Psoas muscle (tissue), 8 donors: ENCODE results near the gene SETD4. TPM values are rescaled to one million over a fixed set of nuclear protein-coding genes. Genes with fewer than 3 reads are reported as not detected.

Source experiments
- ATAC-seq, 4 donors: fragments of 200-7000 bp; cut with Tn5 transposase; one replicate each; pipeline ENCODE4 v1.9.1; 2020; ENCODE audit warnings: moderate library complexity in 3 of 4, mild to moderate bottlenecking in 2 of 4
- DNase-seq, 2 donors: peaks; one replicate each; pipeline ENCODE4 v3.0.0-alpha.2; 2020
- H3K27ac ChIP-seq: fragments of 200-600 bp; one replicate; pipeline ENCODE4 v1.8.0; 2022
- H3K27me3 ChIP-seq, 3 donors: fragments of 200-600 bp in 1 of 3; one replicate each; pipeline versions ENCODE4 v1.6.1 to v1.8.0; 2013 to 2022; ENCODE audit warnings: low read length in 2 of 3, mild to moderate bottlenecking in 2 of 3, moderate library complexity in 1 of 3; ENCODE audit not compliant: insufficient read depth in 3 of 3
- H3K36me3 ChIP-seq, 2 donors: fragments of 200-600 bp in 1 of 2; one replicate each; pipeline versions ENCODE4 v1.6.1 to v1.8.0; 2013 to 2022; ENCODE audit warnings: low read depth in 1 of 2, mild to moderate bottlenecking in 1 of 2, moderate library complexity in 1 of 2; ENCODE audit not compliant: insufficient read depth in 1 of 2
- H3K4me1 ChIP-seq: fragments of 200-600 bp; one replicate; pipeline ENCODE4 v1.8.0; 2022
- H3K4me3 ChIP-seq: fragments of 200-600 bp; one replicate; pipeline ENCODE4 v1.8.0; 2022; ENCODE audit warnings: mild to moderate bottlenecking
- H3K9me3 ChIP-seq: fragments of 200-600 bp; one replicate; pipeline ENCODE4 v1.8.0; 2022
- CTCF ChIP-seq: fragments of 200-600 bp; IDR thresholded peaks from one replicate; pipeline ENCODE4 v1.8.0; 2022; ENCODE audit warnings: antibody characterized with exemption
- WGBS, 3 donors: extraction: QIAGEN DNeasy Blood & Tissue Kit; methylation state at CpG; one replicate each; pipeline versions ENCODE4 v1.1.6 to v1.1.7; 2013; 5-methylcytosine and 5-hydroxymethylcytosine counted together
- intact Hi-C, 2 donors: fragments of 100-400 bp; cut with DNase I; formaldehyde crosslinking; loops; one replicate each; pipeline versions ENCODE4 v1.11.0 to v1.14.2; 2022
- polyA plus RNA-seq, 3 donors: library from polyadenylated mRNA; stranded (reverse); fragments of 200-250 nt; gene quantifications; one replicate each; pipeline ENCODE4 v1.2.3, GENCODE V29; 2013
- total RNA-seq, 4 donors: library from RNA; stranded (reverse); fragmentation: NEBNext Ultra II Directional in 2 of 4; extraction: Animal tissue kit (Norgen Biotek cat#: 25700) in 2 of 4; gene quantifications; one replicate each; pipeline versions ENCODE4 v1.2.1 to v1.2.4, GENCODE V29; 2021 to 2023
- donor health status: healthy with polysubstance abuse.
- donor health status: DM: no; HTN: no; CAD: no; lungs with moderate emphysema.
- donor health status: Bipolar disorder and iron deficiency.
- donor health status: healthy.
- donor health status: DM: yes; HTN: yes; CAD: no.
- donor health status: DM: no; HTN: no; CAD: no.
- donor health status: DM: no; HTN: no; CAD: no.
- donor health status: DM: yes; HTN: yes; CAD: no.

Gene SETD4
- total and polyA plus RNA-seq, 7 donors = 6.5 to 17.9 (median 11.6) TPM

DNA sequence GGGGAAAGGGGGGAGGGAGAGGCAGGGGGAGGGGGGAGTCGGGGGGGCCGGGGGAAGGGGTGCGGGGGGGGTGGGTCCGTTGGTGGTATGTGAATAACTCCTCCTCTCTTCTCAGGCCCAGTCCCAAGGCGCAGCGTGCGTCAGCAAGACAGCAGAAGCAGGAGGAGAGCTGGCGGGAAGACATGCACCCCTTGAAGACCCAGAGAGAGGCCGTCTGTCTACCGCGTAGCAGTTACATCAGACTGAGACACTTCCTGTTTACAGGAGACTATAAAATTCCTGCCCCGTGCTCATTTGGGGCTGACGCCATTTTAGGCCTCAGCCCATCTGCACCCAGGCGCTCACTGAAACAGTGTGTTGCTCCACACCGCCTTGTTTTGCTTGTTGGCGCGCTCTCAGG, 55.3 kb downstream of the SETD4 start:
- TF ChIP-seq CTCF = no peak
- intact Hi-C loops = no loop called here

GRCh38 chr21:36004441-36004840, 55.9 kb downstream of the SETD4 start:
- H3K36me3 ChIP-seq = no peaks in the 10 kb centered on the region
- no peak for TF ChIP-seq CTCF
- intact Hi-C loops = no loop called here
- WGBS, 3 donors = 66 to 73% (median 66%) methylated on average over 6 to 8 of the region's 13 CpGs
- no peaks in the 10 kb centered on the region for H3K4me1 ChIP-seq
- DNase-seq (no peak), ATAC-seq (no peak)
- no peaks in the 10 kb centered on the region for H3K9me3 ChIP-seq
- H3K4me3 ChIP-seq = no peak overlapping the region
- H3K27ac ChIP-seq = no peak overlapping the region
- peaks cover 0 to 3% (median 0%) of the 10 kb centered on the region in 3 donors for H3K27me3 ChIP-seq

More for the DNA sequence above, 55.3 kb downstream of the SETD4 start:
- H3K4me1 ChIP-seq = no peaks in the 10 kb centered on the region
- H3K36me3 ChIP-seq = no peaks in the 10 kb centered on the region
- H3K27ac ChIP-seq = no peak overlapping the region
- no peaks in the 10 kb centered on the region for H3K27me3 ChIP-seq
- H3K4me3 ChIP-seq = no peak overlapping the region
- 80 to 86% (median 84%) methylated on average over 13 to 15 of the region's 17 CpGs for WGBS, 3 donors
- no peak for DNase-seq
- ATAC-seq = no peak
- no peaks in the 10 kb centered on the region for H3K9me3 ChIP-seq

DNA sequence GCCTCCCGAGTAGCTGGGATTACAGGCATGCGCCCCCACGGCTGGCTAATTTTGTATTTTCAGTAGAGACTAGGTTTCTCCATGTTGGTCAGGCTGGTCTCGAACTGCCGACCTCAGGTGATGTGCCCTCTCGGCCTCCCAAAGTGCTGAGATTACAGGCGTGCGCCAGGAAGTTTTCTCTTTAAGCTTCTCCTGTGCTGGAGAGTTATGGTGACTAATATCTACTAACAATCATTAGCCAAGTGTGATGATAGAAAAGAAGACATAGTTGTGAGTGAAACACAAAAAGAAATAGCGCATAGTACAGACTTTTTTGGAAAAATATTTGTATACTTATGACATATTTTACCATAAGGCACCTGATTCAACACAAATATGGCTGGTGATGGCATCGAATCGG, 56.5 kb downstream of the SETD4 start:
- Histone ChIP-seq H3K9me3 (no peaks in the 10 kb centered on the region), H3K36me3 (no peaks in the 10 kb centered on the region), H3K27ac (no peak overlapping the region), H3K27me3 (peaks cover 0 to 3% (median 0%) of the 10 kb centered on the region in 3 donors), H3K4me3 (no peak overlapping the region), H3K4me1 (no peaks in the 10 kb centered on the region)
- 95 to 96% (median 95%) methylated on average over 11 of the region's 11 CpGs for WGBS, 3 donors
- intact Hi-C loops = no loop called here
- no peak for TF ChIP-seq CTCF
- DNase-seq (no peak), ATAC-seq (no peak)

DNA sequence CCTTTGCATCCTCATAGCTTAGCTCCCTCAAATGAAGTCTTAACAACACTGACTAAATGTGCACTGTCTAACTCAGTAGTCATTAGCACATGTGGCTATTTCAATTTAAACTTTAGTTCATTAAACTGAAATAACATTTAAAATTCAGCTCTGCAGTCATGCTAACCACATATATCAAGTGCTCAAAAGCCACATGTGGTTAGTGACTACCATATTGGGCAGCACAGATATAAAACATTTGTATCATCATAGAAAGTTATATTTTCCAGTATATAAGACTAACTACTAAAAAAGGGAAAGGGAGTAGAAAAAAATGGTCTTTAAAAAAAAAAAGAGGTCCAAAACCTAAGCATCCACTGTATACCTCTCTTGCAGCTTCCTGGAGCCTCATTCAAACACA, 64.1 kb downstream of the SETD4 start:
- Histone ChIP-seq H3K27me3 (peaks cover 0 to 11% (median 0%) of the 10 kb centered on the region in 3 donors), H3K4me1 (no peaks in the 10 kb centered on the region), H3K4me3 (no peak overlapping the region), H3K27ac (no peak overlapping the region), H3K9me3 (no peaks in the 10 kb centered on the region), H3K36me3 (no peaks in the 10 kb centered on the region)
- no peak for ATAC-seq
- intact Hi-C loops = no loop called here
- no peak for DNase-seq
- TF ChIP-seq CTCF = no peak

- Histone ChIP-seq H3K9me3 (no peaks in the 10 kb centered on the region), H3K4me3 (no peak overlapping the region), H3K36me3 (no peaks in the 10 kb centered on the region), H3K27me3 (peaks cover 0 to 11% (median 0%) of the 10 kb centered on the region in 3 donors), H3K27ac (no peak overlapping the region), H3K4me1 (no peaks in the 10 kb centered on the region)
- no peak for DNase-seq
- TF ChIP-seq CTCF = no peak
- intact Hi-C loops = no loop called here
- 79 to 84% (median 84%) methylated on average over 4 of the region's 4 CpGs for WGBS, 3 donors
- ATAC-seq = no peak
Measured at GRCh38 chr21:35995522-35996088, 64.7 kb downstream of the SETD4 start.
